ENCODE measurements around the gene BCL2L2.

BCL2L2 gene

DNA sequence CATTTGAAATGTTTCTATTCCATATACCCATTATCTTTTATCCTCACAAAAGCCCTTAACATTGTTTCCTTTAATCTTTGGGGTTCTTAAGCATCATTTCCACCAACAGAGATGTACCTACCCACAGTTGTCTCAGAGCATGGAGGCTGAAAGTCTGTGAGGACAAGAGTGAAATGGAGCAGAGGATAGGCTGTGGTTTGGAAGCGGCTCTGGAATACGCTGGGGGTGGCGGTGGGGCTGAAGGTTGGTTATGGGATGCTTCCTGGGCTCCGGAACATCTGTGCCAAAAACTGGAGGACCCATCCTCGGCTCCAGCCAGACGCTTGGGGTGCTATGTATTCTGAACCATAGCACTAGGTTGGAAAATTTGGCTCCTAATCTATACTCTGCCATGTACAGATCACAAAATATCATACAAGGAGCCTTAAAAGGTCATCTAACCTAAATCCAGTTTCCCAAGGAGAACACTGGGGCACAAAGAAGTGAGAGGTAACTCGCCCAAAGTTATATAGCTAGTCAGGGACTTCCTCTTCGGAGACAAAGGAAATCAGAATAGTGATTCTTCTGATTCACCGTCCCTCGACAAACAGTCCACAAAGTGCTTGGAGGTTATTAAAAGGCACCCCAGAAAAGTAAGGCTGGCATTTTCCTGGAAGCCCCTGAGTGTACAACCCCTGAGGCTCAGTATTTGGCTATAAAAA lies 6.5 kb upstream of the BCL2L2 start:
- DNase-seq = no peak

DNA sequence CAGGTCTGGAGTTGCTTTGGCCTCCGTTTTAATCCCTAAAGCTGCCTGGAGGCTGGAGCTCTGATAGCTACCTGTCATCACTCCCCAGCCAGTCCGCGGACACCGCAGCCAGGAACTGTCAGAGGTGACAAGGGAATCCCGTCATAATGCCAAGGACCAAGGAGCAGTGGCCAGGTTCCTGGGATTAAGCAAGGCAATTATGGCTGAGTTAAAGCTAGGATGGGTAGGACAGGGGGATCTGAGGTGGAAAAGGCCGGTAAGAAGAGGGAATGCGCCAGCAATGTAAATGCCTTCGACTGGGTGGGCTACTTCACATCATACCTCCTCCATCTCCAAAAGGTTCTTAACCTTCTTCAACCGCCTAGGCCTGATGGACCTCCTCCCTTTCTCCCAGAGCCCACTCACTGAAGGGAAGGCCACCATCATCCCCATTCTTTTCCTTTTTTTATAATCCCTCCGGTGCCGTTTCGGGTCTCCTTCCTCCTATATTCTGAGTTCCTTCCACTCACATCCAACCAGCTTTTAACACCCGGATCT lies 5.9 kb upstream of the BCL2L2 start:
- DNase-seq = no peak

DNA sequence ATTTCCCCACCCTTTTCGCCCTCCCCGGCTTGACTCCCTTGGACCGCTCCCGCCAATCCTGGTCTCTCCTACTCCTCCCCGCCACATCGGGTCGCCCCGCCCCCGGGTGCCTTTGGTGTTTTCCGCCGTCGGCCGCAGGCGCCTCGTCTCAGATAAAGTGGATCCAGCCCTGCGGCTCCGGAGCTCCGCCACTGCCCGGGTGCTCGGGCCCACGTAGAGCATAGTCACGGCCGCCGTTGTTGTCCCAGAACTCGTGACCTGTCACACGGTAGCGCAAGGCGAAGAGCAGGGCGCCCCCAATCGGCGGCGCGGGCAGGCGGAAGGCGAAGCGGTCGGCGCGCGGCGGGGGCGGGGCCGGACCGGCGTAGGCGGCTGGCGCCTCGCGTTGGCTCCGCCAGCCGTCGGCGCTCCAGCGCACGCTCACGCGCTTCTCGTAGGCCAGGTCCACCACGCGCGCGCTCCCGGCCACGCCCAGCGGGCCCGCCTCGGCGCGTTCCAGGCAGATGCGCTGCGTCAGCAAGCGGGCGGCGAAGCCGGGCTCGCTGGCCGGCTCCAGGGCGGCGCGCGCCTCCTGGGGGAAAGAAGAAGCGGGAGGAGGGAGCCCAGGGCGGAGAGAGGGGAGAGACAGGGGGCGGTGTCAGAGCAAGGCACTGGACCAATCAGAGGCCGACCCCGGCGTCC lies 5.2 kb upstream of the BCL2L2 start:
- peak; percentile 97 for DNase-seq

DNA sequence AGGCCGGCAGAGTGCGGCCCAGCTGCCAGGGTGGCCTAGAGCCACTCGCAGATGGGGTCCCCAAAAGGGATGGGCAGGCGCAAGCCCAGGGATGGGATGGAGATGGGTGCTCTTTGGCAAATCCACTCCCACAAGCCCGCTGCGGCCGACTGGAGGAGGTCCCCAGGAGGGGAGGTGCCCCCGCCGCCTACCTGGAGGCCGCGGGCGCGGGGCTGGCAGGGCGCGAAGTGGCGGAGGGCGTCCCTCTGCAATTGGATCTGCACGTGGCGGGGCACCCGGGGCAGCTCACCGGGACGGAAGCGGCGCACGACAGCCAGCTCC lies 4.7 kb upstream of the BCL2L2 start:
- DNase-seq = no peak

DNA sequence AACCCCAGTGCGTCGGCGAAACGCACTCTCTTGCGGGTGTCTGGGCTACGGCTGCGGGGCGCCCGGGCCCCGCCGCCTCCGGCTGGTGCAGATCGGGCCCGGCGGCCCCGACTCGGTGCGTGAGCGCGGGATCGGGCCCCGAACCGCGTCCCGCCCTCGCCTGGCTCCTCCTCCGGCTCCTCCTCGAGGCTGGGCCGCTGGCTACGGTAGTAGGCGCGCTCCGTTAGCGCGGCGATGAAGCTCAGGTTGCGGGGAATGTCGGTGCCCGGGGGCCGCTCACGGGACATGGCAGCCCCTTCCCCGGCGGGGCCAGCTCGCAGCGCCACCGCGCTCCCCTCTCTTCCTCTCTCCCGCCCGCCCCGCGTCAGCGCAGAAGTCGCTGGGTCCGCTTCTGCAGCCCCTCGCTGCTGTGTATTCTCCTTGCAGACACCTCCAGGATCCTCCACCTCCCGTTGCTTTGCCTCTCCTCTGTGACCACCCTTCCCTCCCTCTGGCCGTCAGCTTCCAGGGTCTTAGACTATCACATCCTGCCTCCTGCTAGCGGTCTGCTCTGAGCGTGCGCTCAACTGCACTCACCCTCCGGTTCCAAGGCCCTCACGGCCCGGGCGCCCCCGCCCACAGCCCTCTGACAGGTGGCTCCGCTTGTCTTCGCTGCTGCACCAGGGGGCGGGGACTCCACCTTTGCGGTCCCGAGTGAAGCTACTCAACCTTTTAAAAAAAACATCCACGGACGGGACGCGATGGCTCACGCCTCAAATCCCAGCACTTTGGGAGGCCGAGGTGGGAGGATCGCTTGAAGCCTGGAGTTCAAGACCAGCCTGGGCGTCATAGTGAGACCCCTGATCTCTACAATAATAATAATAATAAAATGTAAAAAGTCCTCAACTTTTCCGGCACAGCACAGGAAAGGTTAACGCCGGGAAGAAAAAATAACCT lies 4.1 kb upstream of the BCL2L2 start, which contains the start of gene PPP1R3E:
TSS of gene PPP1R3E (minus strand) at position 570 of the 936 bp plus-strand sequence. CDS start at position 287, 283 bp downstream.
- DNase-seq = peak; percentile 11

DNA sequence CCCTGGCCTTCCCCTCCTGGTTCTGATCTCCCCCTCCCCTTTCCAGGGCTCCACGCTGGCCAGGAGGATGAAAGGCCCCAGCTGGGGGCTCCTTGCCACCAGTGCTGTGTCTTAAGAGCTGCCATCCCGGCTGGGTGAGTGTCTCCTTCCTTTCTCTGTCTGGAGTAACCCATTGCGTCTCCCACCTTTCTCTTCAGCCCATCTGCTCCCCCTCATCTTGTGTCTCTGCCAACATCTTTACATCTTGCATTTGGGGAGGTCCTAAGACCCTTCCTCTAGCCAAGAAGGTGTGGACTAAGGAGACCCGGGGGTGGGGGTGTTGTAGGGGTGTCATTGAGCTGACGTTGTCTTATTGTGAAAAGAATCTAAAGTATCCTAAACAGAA lies 505 bp downstream of the BCL2L2 start:
- DNase-seq = no peak

DNA sequence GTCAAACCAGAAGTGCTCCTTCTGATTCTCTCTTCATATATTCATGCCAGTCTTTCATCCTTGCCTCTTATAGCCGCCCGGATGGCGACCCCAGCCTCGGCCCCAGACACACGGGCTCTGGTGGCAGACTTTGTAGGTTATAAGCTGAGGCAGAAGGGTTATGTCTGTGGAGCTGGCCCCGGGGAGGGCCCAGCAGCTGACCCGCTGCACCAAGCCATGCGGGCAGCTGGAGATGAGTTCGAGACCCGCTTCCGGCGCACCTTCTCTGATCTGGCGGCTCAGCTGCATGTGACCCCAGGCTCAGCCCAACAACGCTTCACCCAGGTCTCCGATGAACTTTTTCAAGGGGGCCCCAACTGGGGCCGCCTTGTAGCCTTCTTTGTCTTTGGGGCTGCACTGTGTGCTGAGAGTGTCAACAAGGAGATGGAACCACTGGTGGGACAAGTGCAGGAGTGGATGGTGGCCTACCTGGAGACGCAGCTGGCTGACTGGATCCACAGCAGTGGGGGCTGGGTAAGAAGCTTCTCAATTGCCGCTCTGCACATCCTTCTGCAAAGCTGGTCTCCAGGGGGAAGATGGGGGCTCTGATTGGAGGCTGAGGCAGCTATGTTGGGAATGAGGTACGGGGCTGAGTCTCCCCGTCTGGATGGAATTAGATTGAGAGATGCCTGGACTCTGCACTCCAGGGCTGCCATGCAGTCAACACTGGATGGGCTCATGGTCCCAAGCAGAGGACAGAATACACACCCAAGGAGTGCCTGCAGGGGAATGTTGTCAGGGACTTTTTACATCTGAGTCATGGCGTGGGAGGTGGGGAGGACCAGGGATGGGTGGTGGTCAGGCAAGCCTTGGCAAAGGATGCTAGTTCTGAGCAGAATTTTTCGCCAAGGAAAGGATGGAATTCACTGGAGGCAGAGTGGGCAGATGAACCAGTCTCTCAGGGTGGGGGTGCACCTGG lies 1.3 kb downstream of the BCL2L2 start:
- no peak for DNase-seq

DNA sequence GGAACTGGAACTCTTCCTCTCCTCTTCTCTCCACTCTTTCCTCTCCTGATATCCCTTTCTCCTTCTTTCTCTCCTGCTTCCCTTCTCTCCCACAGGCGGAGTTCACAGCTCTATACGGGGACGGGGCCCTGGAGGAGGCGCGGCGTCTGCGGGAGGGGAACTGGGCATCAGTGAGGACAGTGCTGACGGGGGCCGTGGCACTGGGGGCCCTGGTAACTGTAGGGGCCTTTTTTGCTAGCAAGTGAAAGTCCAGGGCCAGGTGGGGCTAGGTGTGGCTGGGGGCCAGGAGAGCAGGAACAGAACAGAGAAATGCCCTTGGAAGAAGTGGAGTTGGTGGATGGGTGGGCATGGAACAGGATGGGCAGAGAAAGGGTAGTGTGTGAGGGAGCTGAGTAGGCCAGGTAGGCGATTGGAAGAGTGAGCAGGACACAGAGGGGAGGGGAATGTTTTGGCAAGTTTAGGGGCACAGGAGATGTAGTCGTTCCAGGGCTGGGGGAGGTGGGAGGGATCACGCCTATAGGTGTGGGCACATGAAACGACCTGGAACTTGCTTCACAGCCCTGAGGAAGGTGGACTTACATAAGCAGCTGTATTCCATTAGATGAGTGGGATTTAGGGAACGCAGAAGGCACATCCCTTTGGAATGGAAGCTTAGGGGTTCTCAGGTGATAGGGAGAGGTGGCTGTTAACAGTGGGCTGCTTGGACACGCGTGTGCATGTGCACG lies 2.2 kb downstream of the BCL2L2 start:
- no peak for DNase-seq

DNA sequence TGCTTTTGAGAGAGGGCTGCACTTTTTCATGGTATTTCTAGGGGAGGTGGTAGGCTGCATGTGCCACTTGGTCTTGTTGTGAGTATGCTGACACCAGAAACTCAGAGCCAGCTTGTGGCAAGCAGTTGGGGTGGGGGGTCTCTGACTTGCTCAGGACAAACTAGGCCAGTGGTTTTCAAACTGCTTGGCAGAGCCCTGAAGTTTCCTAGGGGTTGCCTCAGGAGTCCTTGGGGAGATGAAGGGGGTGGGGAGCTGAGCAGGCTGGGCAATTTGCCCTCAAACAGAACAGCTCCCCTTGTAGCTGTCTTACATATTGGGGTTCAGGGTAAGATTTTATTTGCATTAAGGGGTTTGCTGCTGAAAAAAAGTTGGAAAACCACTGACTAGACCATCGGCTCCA lies 3.9 kb downstream of the BCL2L2 start:
- no peak for DNase-seq

DNA sequence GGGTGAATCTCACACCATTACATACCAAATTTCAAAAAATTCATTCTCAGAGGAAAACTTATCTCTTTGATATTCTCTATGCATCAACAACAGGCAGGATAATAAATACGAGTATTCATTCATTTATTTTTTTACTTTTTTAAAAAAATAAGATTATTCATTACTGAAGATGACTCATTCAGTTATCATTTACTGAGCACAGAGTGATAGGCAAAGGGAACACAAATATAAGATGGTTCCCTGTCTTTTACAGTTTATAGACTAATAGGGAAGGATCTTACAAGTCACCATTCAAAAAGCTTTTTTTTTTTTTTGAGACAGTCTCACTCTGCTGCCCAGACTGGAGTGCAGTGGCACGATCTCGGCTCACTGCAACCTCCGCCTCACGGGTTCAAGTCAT lies 9.7 kb downstream of the BCL2L2 start:
- no peak for DNase-seq

DNA sequence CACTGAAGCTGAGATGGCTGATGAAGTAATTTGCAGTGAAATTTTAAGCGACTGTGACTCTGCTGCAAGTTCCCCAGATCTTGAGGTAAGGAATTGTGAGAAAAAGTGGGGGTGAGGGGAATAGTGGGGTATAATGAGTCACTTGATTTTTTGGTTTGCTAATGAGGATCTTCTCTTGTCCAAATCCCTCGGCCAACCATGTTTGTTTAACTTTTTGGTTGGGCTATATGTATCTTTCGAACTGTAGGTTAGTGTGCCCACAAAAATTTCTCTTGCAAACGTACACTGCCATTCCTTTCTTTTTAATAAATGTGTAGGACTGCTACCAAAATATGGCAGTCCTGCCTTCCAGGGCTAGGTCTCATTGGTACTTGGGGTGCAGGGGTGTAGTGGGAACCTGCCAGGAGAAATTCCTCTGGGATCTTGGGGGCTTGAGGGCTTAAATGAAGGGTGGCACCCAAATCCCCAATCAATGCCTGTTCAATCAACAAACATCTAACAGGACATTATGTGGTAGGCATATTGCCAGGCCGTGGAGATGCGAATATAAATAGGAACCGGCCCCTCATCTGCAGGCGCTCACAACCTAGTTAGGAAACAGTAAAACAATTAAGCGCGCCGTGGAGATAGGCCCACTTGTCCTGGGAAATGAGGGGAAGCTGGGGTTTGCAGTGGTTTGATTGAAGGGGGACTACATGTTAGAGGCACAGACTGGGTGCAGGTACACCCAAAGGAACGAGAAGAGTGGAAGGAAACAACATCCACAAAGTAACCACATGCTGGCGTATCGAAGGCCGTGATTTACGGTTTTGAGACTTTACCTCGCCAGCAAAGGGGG lies 13.3 kb downstream of the BCL2L2 start:
- DNase-seq = no peak

DNA sequence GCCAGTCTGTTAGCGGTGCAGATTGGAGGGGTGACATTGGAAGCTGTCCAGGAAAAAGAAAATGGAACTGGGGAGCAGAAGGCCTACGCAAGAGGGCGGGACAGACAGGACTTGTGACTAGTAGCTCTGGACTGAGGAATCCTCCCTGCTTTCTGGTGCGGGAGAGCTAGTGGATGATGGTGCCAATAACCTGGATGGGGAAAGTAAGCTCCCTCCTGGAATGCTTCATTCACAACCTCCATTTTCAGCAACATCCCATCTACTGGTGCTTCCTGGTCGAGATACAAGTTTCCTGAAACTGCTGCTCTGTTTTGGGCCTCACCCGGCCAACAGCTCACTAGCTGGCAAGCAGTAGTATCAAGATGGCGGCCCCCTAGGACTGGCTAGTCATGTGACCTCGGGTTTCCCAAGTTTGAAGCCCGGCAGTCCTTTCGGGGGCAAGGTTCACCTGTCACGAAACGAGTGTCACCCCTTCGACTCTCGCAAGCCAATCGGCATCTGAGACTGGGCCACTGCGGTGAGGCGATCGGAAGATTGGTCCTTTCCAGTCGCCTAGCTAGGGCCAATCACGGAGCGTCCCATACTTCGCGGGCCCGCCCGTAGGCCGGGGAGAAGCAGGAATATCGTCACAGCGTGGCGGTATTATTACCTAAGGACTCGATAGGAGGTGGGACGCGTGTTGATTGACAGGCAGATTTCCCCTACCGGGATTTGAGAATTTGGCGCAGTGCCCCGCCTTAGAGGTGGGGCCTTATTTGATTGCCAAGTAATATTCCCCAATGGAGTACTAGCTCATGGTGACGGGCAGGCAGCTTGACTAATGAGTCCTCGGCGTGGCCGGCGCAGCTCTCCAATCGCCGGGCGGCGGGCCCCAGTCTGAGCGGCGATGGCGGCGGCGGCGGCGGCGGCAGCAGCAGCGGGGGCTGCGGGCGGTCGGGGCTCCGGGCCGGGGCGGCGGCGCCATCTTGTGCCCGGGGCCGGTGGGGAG lies 14.2 kb downstream of the BCL2L2 start, which contains the start of gene PABPN1:
TSS of gene PABPN1 (plus strand) at position 874 of the 988 bp plus-strand sequence. CDS start at position 887, 13 bp downstream.
- peak; percentile 100 for DNase-seq

DNA sequence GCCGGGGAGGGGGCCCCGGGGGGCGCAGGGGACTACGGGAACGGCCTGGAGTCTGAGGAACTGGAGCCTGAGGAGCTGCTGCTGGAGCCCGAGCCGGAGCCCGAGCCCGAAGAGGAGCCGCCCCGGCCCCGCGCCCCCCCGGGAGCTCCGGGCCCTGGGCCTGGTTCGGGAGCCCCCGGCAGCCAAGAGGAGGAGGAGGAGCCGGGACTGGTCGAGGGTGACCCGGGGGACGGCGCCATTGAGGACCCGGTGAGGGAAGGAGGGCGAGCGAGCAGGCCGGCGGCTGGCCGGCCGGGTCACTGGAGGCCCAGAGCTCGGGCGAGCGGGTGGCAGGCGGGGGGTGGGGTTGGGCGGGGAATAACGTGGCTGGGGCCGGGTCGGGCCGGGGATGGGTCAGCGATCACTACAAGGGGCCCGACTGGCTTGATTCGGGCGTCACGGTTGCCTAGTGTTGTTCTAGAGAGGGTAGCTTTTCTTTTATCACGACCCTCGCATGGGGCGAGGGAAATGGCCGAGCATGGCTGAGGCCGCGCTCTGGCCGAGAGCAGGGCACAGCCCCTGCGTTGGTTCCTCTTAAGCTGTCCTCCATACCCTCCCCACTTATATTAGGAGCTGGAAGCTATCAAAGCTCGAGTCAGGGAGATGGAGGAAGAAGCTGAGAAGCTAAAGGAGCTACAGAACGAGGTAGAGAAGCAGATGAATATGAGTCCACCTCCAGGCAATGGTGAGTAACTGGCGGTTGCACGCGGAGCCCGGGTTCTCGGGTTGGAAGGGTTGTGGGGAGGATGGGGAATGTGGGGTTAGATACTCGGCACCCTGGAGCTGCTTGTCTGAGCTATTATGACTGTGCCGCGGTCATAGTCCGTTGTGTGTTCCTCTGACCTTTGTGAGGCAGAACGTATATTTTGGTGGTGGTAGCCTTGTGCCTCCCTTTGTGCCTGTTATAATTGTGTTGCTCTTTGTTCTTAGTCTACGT lies 15.2 kb downstream of the BCL2L2 start:
- DNase-seq = no peak

DNA sequence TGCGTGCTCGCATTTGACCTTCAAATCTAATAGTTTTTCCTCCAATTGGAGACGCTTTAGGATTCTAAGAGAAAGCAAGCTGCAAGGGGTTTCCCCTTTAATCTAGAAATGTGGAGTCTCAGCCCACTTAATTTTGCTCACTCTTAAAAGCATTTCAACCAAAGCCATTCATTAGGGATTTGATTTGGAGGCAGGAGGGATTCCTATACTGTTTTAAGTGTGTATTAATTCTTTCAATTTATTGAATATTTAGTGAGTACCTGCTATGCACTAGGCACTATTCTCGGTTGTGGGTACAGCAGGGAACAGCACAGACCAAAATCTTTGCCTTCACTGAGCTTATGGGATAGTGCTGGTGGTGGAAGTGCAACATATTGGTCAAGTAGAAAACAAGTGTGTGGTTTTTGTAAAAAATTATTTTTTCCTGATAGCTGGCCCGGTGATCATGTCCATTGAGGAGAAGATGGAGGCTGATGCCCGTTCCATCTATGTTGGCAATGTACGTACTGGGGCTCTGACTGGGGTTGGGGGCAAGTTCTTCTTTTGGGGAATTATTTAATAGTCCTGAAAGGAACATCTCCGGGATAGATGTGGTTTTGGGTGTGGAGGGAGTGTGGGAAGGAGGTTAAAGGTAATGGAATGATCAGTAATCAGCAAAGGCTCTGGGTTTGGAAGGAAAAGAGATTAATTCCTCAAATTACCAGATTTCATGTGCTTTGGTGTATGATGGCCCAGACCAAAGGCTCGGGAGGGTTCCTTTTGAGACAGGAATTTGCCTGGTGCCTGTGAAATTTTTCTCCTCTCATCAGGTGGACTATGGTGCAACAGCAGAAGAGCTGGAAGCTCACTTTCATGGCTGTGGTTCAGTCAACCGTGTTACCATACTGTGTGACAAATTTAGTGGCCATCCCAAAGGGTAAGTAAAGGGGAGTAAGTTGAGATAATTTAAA lies 16.2 kb downstream of the BCL2L2 start:
- DNase-seq = no peak

DNA sequence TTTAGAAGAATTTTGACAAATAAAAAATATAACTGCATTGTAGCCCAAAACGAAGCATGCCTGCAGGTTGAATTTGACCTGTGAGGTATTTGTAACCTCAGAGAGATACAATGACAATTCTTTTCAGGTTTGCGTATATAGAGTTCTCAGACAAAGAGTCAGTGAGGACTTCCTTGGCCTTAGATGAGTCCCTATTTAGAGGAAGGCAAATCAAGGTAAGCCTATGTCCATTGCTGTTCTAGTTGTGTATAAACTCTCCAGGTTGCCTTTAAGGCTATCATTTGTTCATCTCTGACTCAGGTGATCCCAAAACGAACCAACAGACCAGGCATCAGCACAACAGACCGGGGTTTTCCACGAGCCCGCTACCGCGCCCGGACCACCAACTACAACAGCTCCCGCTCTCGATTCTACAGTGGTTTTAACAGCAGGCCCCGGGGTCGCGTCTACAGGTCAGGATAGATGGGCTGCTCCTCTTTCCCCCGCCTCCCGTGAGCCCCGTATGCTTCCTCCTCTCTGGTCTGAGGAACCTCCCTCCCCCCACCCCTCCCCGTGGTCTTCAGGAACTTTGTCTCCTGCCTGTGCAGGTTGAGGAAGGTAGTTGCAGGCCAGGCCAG lies 17.3 kb downstream of the BCL2L2 start:
- DNase-seq = no peak

DNA sequence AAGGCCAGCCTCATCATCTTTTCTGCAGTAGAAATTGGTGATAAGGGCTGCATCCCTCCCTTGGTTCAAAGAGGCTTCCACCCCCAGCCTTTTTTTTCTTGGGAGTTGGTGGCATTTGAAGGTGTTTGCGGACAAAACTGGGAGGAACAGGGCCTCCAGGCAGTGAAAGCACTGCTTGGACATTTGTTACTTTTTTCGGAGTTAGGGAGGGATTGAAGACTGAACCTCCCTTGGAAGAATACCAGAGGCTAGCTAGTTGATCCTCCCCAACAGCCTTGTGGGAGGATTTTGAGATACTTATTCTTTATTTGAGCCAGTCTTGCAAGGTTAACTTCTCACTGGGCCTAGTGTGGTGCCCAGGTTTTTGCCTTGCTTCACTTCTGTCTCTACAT lies 17.8 kb downstream of the BCL2L2 start:
- no peak for DNase-seq

Measured in NCI-H446 treated with DMSO at 0.1 percent for 48 hours (cell line).